Transverse colon (tissue), 4 donors: Measurements from ENCODE around the gene ZNG1B. TPM values are rescaled to one million over a fixed set of nuclear protein-coding genes. Genes with fewer than 3 reads are reported as not detected.
"Not testable (repeated sequence)": the region's sequence is repeated elsewhere in the genome, so short reads cannot be mapped to it uniquely, and the experiment has no call there.

Experiments used
- DNase-seq: peaks from one replicate; pipeline ENCODE4 v3.0.0-alpha.2; 2019
- H3K27ac ChIP-seq, 4 donors: fragments of 200-600 bp; sonication (generic); 2 replicates each; pipeline ENCODE4 v1.5.1; 2016 to 2018; ENCODE audit warnings: inconsistent platforms in 4 of 4
- H3K27me3 ChIP-seq: fragments of 200-600 bp; sonication (generic); 2 replicates; pipeline ENCODE4 v1.5.1; 2017; ENCODE audit warnings: inconsistent platforms
- H3K36me3 ChIP-seq, 4 donors: fragments of 200-600 bp; sonication (generic); 2 replicates each; pipeline ENCODE4 v1.5.1; 2017 to 2019; ENCODE audit warnings: inconsistent platforms in 4 of 4
- H3K4me1 ChIP-seq, 4 donors: fragments of 200-600 bp; sonication (generic); 2 replicates each; pipeline ENCODE4 v1.5.1; 2017 to 2020; ENCODE audit warnings: inconsistent platforms in 4 of 4
- H3K4me3 ChIP-seq, 4 donors: fragments of 200-600 bp; sonication (generic); 1 replicate in 1 of 4; 2 replicates in 3 of 4; pipeline versions ENCODE4 v1.5.1 to v1.6.1; 2017 to 2019; ENCODE audit warnings: inconsistent platforms in 4 of 4
- H3K9me3 ChIP-seq, 2 donors: fragments of 200-600 bp; sonication (generic); 2 replicates each; pipeline ENCODE4 v1.5.1; 2017 to 2019; ENCODE audit warnings: inconsistent platforms in 2 of 2
- WGBS, 2 donors: methylation state at CpG; one replicate each; pipeline ENCODE4 v1.1.5; 2018; ENCODE audit warnings: low coverage in 1 of 2; 5-methylcytosine and 5-hydroxymethylcytosine counted together
- in situ Hi-C, 4 donors: fragments of 200-750 bp; cut with MboI; loops; one replicate each; pipeline versions ENCODE4 v1.15.0 to v1.15.1; 2017; ENCODE audit warnings: low sequenced_read_pairs in 3 of 4, low pct_ligation_motif_present in 1 of 4, low pct_unique_long_range_greater_than_20kb in 1 of 4
- intact Hi-C: fragments of 100-400 bp; cut with DNase I; formaldehyde crosslinking; loops from one replicate; pipeline ENCODE4 v1.15.1; 2023; ENCODE audit warnings: low total_unique reads
- total RNA-seq, 4 donors: library from RNA; depleted of rRNA; stranded (reverse); fragments of >200 nt; gene quantifications; one replicate each; pipeline ENCODE4 v1.1.0, GENCODE V29; 2016

The ZNG1B gene
- total RNA-seq, 4 donors from 2014 or later = 12.7 to 56.5 (median 38.5) TPM

- WGBS, 2 donors = 57 to 69% methylated on average over 1 of the region's 3 CpGs
- DNase-seq, in situ Hi-C loops, intact Hi-C loops, H3K4me1 ChIP-seq, H3K36me3 ChIP-seq, H3K9me3 ChIP-seq, H3K4me3 ChIP-seq, H3K27ac ChIP-seq: not testable (repeated sequence)
- peaks cover 22% of the 10 kb centered on the region for H3K27me3 ChIP-seq
Measured at GRCh38 chr2:113510913-113511312, 73.4 kb downstream of the ZNG1B start.

GRCh38 chr2:113511859-113512258 lies 74.4 kb downstream of the ZNG1B start:
- H3K4me3 ChIP-seq, in situ Hi-C loops, DNase-seq, H3K27ac ChIP-seq, H3K9me3 ChIP-seq, intact Hi-C loops, H3K36me3 ChIP-seq, H3K4me1 ChIP-seq: not testable (repeated sequence)
- H3K27me3 ChIP-seq = peaks cover 17% of the 10 kb centered on the region
- 80 to 82% methylated on average over 6 to 14 of the region's 14 CpGs for WGBS, 2 donors

GRCh38 chr2:113515457-113515856 lies 78.0 kb downstream of the ZNG1B start:
- H3K4me1 ChIP-seq, in situ Hi-C loops, intact Hi-C loops, DNase-seq, H3K9me3 ChIP-seq, H3K4me3 ChIP-seq, H3K27me3 ChIP-seq, H3K36me3 ChIP-seq, H3K27ac ChIP-seq: not testable (repeated sequence)
- WGBS, 2 donors = 83 to 93% methylated on average over 5 to 8 of the region's 8 CpGs

- DNase-seq, intact Hi-C loops, H3K4me3 ChIP-seq, H3K36me3 ChIP-seq, H3K9me3 ChIP-seq, in situ Hi-C loops, H3K27ac ChIP-seq, H3K4me1 ChIP-seq, H3K27me3 ChIP-seq: not testable (repeated sequence)
- WGBS, 2 donors = 95% methylated on average over 3 of the region's 3 CpGs; no CpG with 5 or more reads in 1 of the 2 donors
Measured at GRCh38 chr2:113515995-113516394, 78.5 kb downstream of the ZNG1B start.

GRCh38 chr2:113517025-113517424 lies 79.5 kb downstream of the ZNG1B start:
- 71% methylated on average over 1 of the region's 2 CpGs; no CpG with 5 or more reads in 1 of the 2 donors for WGBS, 2 donors
- H3K4me1 ChIP-seq, H3K4me3 ChIP-seq, H3K36me3 ChIP-seq, intact Hi-C loops, H3K9me3 ChIP-seq, H3K27me3 ChIP-seq, H3K27ac ChIP-seq, in situ Hi-C loops, DNase-seq: not testable (repeated sequence)

GRCh38 chr2:113520837-113521236 lies 83.3 kb downstream of the ZNG1B start:
- intact Hi-C loops, H3K27me3 ChIP-seq, H3K9me3 ChIP-seq, H3K4me3 ChIP-seq, H3K27ac ChIP-seq, H3K36me3 ChIP-seq, DNase-seq, H3K4me1 ChIP-seq, in situ Hi-C loops: not testable (repeated sequence)
- WGBS, 2 donors = 48 to 88% methylated on average over 2 to 6 of the region's 6 CpGs

GRCh38 chr2:113521492-113521891 lies 84.0 kb downstream of the ZNG1B start:
- H3K4me1 ChIP-seq, H3K9me3 ChIP-seq, H3K4me3 ChIP-seq, H3K36me3 ChIP-seq, DNase-seq, in situ Hi-C loops, H3K27ac ChIP-seq, H3K27me3 ChIP-seq, intact Hi-C loops: not testable (repeated sequence)
- WGBS, 2 donors = 65% methylated on average over 5 of the region's 5 CpGs; no CpG with 5 or more reads in 1 of the 2 donors

GRCh38 chr2:113524986-113525385 lies 87.5 kb downstream of the ZNG1B start:
- 43 to 76% methylated on average over 1 of the region's 1 CpG for WGBS, 2 donors
- H3K27me3 ChIP-seq, intact Hi-C loops, H3K9me3 ChIP-seq, H3K27ac ChIP-seq, DNase-seq, in situ Hi-C loops, H3K36me3 ChIP-seq, H3K4me3 ChIP-seq, H3K4me1 ChIP-seq: not testable (repeated sequence)
